Stimulated activated CD8-positive, alpha-beta memory T cell treated with anti-CD3 and anti-CD28 coated beads, Interleukin-15, amount 100 ng/mL, for 48 hours (primary cell): Measurements from ENCODE around the gene PRM2.

Experiments used
- DNase-seq, 2 donors: peaks; one replicate each; pipeline ENCODE4 v3.0.0-alpha.2; 2020; ENCODE audit warnings: low read depth in 2 of 2

PRM2 gene

GRCh38 chr16:11262915-11263314, 13.4 kb downstream of the PRM2 start:
- DNase-seq = no peak

GRCh38 chr16:11260596-11260966, 15.7 kb downstream of the PRM2 start:
- DNase-seq = no peak

GRCh38 chr16:11259655-11260595, 16.4 kb downstream of the PRM2 start:
- DNase-seq = no peak

GRCh38 chr16:11258553-11259492, 17.5 kb downstream of the PRM2 start:
- no peak for DNase-seq

GRCh38 chr16:11257131-11257938, 18.9 kb downstream of the PRM2 start:
- no peak for DNase-seq

- peak in 1 of 2 donors; percentile 64 for DNase-seq
Measured at GRCh38 chr16:11256661-11257130, 19.6 kb downstream of the PRM2 start.

GRCh38 chr16:11255737-11256660, 20.3 kb downstream of the PRM2 start, which contains the start of gene SOCS1:
TSS of gene SOCS1 (minus strand) at chr16:11256204. CDS start at chr16:11255478, 726 bp downstream.
- DNase-seq = peak; percentile 83 to 88

- no peak for DNase-seq
Measured at GRCh38 chr16:11254913-11255736, 21.2 kb downstream of the PRM2 start.

GRCh38 chr16:11253995-11254912, 22.0 kb downstream of the PRM2 start:
- DNase-seq = no peak

GRCh38 chr16:11253009-11253994, 23.0 kb downstream of the PRM2 start:
- no peak for DNase-seq

GRCh38 chr16:11252482-11252931, 23.8 kb downstream of the PRM2 start:
- no peak for DNase-seq

- peak; percentile 75 to 80 for DNase-seq
Measured at GRCh38 chr16:11251525-11252481, 24.5 kb downstream of the PRM2 start.

GRCh38 chr16:11250786-11251524, 25.3 kb downstream of the PRM2 start:
- DNase-seq = no peak

- DNase-seq = no peak
Measured at GRCh38 chr16:11250091-11250785, 26.0 kb downstream of the PRM2 start.
